Psoas muscle (tissue), 8 donors: ENCODE measurements around the gene TEX2. TPM values are rescaled to one million over a fixed set of nuclear protein-coding genes. Genes with fewer than 3 reads are reported as not detected.
"Not testable (repeated sequence)": the region's sequence is repeated elsewhere in the genome, so short reads cannot be mapped to it uniquely, and the experiment has no call there.

Experiments used
- ATAC-seq, 4 donors: fragments of 200-7000 bp; cut with Tn5 transposase; one replicate each; pipeline ENCODE4 v1.9.1; 2020; ENCODE audit warnings: moderate library complexity in 3 of 4, mild to moderate bottlenecking in 2 of 4
- DNase-seq, 2 donors: peaks; one replicate each; pipeline ENCODE4 v3.0.0-alpha.2; 2020
- H3K27ac ChIP-seq: fragments of 200-600 bp; one replicate; pipeline ENCODE4 v1.8.0; 2022
- H3K27me3 ChIP-seq, 3 donors: fragments of 200-600 bp in 1 of 3; one replicate each; pipeline versions ENCODE4 v1.6.1 to v1.8.0; 2013 to 2022; ENCODE audit warnings: low read length in 2 of 3, mild to moderate bottlenecking in 2 of 3, moderate library complexity in 1 of 3; ENCODE audit not compliant: insufficient read depth in 3 of 3
- H3K36me3 ChIP-seq, 2 donors: fragments of 200-600 bp in 1 of 2; one replicate each; pipeline versions ENCODE4 v1.6.1 to v1.8.0; 2013 to 2022; ENCODE audit warnings: low read depth in 1 of 2, mild to moderate bottlenecking in 1 of 2, moderate library complexity in 1 of 2; ENCODE audit not compliant: insufficient read depth in 1 of 2
- H3K4me1 ChIP-seq: fragments of 200-600 bp; one replicate; pipeline ENCODE4 v1.8.0; 2022
- H3K4me3 ChIP-seq: fragments of 200-600 bp; one replicate; pipeline ENCODE4 v1.8.0; 2022; ENCODE audit warnings: mild to moderate bottlenecking
- H3K9me3 ChIP-seq: fragments of 200-600 bp; one replicate; pipeline ENCODE4 v1.8.0; 2022
- WGBS, 3 donors: extraction: QIAGEN DNeasy Blood & Tissue Kit; methylation state at CpG; one replicate each; pipeline versions ENCODE4 v1.1.6 to v1.1.7; 2013; 5-methylcytosine and 5-hydroxymethylcytosine counted together
- intact Hi-C, 2 donors: fragments of 100-400 bp; cut with DNase I; formaldehyde crosslinking; loops; one replicate each; pipeline versions ENCODE4 v1.11.0 to v1.14.2; 2022
- polyA plus RNA-seq, 3 donors: library from polyadenylated mRNA; stranded (reverse); fragments of 200-250 nt; gene quantifications; one replicate each; pipeline ENCODE4 v1.2.3, GENCODE V29; 2013
- total RNA-seq, 4 donors: library from RNA; stranded (reverse); fragmentation: NEBNext Ultra II Directional in 2 of 4; extraction: Animal tissue kit (Norgen Biotek cat#: 25700) in 2 of 4; gene quantifications; one replicate each; pipeline versions ENCODE4 v1.2.1 to v1.2.4, GENCODE V29; 2021 to 2023
- TF ChIP-seq, protein P1 (sequence below): fragments of 200-600 bp; IDR thresholded peaks from one replicate; pipeline ENCODE4 v1.8.0; 2022; ENCODE audit warnings: antibody characterized with exemption
- donor health status: healthy with polysubstance abuse.
- donor health status: DM: no; HTN: no; CAD: no; lungs with moderate emphysema.
- donor health status: Bipolar disorder and iron deficiency.
- donor health status: healthy.
- donor health status: DM: yes; HTN: yes; CAD: no.
- donor health status: DM: no; HTN: no; CAD: no.
- donor health status: DM: no; HTN: no; CAD: no.
- donor health status: DM: yes; HTN: yes; CAD: no.

TEX2 gene
- total and polyA plus RNA-seq, 7 donors = 29.4 to 72.7 (median 52.8) TPM

DNA sequence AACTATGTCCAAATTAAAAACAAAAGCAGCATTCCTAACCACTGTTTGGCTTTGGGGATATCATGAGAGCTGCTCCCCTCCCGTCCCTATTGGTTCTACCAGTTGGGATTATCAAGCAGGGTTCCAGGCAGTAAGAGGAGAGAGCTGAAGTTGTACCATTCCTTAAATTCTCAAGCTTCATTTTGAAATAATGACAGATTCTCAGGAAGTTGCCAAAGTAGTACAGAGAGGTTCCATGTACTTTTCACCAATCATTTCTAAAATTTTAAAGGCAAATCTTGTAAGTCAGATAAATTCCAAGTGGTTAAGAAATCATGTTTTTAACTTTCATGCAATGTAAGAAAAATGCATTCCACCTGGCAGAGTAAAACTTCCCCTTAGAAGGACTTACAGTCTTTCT, 36.9 kb downstream of the TEX2 start:
- TF ChIP-seq, protein P1, sequence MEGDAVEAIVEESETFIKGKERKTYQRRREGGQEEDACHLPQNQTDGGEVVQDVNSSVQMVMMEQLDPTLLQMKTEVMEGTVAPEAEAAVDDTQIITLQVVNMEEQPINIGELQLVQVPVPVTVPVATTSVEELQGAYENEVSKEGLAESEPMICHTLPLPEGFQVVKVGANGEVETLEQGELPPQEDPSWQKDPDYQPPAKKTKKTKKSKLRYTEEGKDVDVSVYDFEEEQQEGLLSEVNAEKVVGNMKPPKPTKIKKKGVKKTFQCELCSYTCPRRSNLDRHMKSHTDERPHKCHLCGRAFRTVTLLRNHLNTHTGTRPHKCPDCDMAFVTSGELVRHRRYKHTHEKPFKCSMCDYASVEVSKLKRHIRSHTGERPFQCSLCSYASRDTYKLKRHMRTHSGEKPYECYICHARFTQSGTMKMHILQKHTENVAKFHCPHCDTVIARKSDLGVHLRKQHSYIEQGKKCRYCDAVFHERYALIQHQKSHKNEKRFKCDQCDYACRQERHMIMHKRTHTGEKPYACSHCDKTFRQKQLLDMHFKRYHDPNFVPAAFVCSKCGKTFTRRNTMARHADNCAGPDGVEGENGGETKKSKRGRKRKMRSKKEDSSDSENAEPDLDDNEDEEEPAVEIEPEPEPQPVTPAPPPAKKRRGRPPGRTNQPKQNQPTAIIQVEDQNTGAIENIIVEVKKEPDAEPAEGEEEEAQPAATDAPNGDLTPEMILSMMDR = no peak
- intact Hi-C loops = no loop called here
- Histone ChIP-seq H3K9me3 (no peaks in the 10 kb centered on the region), H3K27ac (no peak overlapping the region), H3K4me3 (no peak overlapping the region), H3K4me1 (peaks cover 61% of the 10 kb centered on the region), H3K36me3 (no peaks in the 10 kb centered on the region), H3K27me3 (no peaks in the 10 kb centered on the region)
- ATAC-seq (no peak), DNase-seq (no peak)
- 42 to 96% (median 84%) methylated on average over 1 of the region's 1 CpG for WGBS, 3 donors

DNA sequence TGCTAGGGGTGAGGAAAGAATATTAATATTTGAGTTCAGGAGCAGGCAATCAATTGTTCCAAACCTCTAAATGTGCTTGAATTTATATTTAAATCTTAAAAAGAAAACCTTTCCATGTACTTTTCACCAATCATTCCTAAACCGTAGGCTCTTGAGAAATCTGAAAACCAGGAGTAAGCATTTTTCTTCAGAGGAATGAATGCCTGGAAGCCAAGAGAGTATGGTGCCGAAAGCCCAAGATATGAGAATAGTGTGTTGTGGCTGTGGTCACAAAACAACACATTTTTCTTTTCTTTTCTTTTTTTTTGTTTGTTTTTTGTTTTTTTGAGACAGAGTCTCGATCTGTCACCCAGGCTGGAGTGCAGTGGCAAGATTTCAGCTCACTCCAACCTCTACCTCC, 37.6 kb downstream of the TEX2 start:
- no peak overlapping the region for H3K4me3 ChIP-seq
- 94 to 97% (median 95%) methylated on average over 3 of the region's 3 CpGs for WGBS, 3 donors
- intact Hi-C loops = no loop called here
- no peaks in the 10 kb centered on the region for H3K9me3 ChIP-seq
- no peaks in the 10 kb centered on the region for H3K27me3 ChIP-seq
- H3K27ac ChIP-seq = peak overlapping the region; percentile 34
- H3K4me1 ChIP-seq = peaks cover 54% of the 10 kb centered on the region
- TF ChIP-seq, protein P1 = no peak
- H3K36me3 ChIP-seq = no peaks in the 10 kb centered on the region
- DNase-seq (no peak), ATAC-seq (no peak)

DNA sequence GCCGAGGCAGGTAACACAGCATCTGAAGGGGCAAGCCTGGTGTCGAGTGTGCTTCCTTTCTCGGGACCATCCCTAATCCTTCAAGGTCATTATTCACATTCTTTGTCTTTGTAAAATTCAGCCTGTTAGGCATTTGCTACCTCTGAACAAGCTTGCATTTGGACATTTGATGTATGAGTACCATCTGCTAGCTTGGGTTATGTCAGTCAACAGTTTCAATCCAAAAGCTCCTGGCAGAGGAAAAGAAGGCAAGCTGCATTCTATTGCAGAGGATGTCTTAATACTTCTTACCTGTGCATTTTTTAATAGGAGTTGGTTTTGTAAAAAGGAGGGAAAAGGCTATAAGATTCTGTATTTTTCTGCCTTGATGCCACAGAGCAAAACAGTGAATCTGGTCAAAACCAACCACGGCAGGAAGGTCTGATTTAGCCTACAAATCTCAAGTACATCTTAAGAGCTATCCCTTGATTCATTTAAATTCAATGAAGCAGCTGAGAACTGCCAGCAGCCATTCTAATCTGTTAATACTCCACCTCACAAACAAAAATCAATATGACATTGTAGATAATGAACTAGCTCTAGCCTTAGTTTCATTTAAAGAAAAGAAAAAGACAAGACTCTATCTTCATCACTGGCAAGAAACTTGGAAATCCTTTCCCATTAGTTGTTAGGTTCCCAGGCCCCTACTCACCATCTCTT, 39.0 kb downstream of the TEX2 start:
- H3K27me3 ChIP-seq = no peaks in the 10 kb centered on the region

DNA sequence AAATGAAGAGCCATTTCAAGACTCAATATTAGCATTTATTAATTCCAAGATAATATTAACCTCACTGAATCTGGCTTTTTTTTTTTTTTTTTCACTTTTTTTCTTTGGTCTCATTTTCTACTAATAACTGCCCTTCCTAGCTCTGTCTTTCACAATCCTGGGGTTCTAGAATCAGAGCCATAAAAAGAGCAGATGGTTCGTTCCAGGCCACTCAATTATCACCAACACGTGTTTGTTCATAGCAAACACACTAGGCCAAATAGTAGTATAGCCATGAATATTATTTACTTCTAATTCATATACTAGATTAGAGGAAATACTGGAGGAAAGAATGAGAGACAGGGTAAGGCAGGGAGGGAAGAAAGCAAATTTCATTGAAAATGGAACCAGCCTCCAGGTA, 39.8 kb downstream of the TEX2 start:
- ATAC-seq (peak in 2 of 4 donors; percentile 9 to 18), DNase-seq (no peak)
- no peaks in the 10 kb centered on the region for H3K36me3 ChIP-seq
- H3K9me3 ChIP-seq = no peaks in the 10 kb centered on the region
- 30 to 54% (median 31%) methylated on average over 2 of the region's 2 CpGs for WGBS, 3 donors
- TF ChIP-seq, protein P1 = no peak
- peaks cover 45% of the 10 kb centered on the region for H3K4me1 ChIP-seq
- intact Hi-C loops = no loop called here
- no peak overlapping the region for H3K4me3 ChIP-seq
- H3K27ac ChIP-seq = peak overlapping the region; percentile 34
- no peaks in the 10 kb centered on the region for H3K27me3 ChIP-seq

More for the DNA sequence above, 39.0 kb downstream of the TEX2 start:
- Histone ChIP-seq H3K4me3 (no peak overlapping the region), H3K27ac (peak overlapping the region; percentile 34), H3K4me1 (peaks cover 42% of the 10 kb centered on the region), H3K36me3 (no peaks in the 10 kb centered on the region), H3K9me3 (no peaks in the 10 kb centered on the region)
- ATAC-seq (peak in 3 of 4 donors; percentile 31 to 45 (median 43)), DNase-seq (no peak)
- intact Hi-C loops = no loop called here
- 31 to 65% (median 39%) methylated on average over 4 of the region's 4 CpGs for WGBS, 3 donors
- TF ChIP-seq, protein P1 = no peak

DNA sequence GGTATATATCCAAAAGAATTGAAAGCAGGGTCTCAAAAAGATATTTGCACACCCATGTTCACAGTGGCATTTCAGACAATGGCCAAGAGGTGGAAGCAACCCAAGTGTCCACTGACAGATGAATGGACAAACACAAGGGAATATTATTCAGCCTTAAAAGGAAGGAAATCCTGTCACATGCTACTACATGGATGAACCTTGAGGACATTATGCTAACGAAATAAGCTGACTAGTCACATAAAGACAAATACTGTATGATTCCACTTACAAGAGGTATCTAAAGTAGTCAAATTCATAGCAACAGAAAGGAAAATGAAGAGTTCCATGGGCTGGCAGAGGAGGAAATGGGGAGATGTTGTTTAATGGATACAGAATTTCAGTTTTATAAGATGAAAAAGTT, 41.4 kb downstream of the TEX2 start:
- no peak for ATAC-seq
- Histone ChIP-seq H3K4me1 (peaks cover 58% of the 10 kb centered on the region), H3K27ac (peak overlapping the region; percentile 12), H3K27me3 (no peaks in the 10 kb centered on the region), H3K4me3 (no peak overlapping the region), H3K9me3 (no peaks in the 10 kb centered on the region), H3K36me3 (no peaks in the 10 kb centered on the region)
- TF ChIP-seq, protein P1 = no peak
- intact Hi-C loops = no loop called here
- DNase-seq = no peak
- 37 to 59% (median 40%) methylated on average over 1 of the region's 1 CpG for WGBS, 3 donors

DNA sequence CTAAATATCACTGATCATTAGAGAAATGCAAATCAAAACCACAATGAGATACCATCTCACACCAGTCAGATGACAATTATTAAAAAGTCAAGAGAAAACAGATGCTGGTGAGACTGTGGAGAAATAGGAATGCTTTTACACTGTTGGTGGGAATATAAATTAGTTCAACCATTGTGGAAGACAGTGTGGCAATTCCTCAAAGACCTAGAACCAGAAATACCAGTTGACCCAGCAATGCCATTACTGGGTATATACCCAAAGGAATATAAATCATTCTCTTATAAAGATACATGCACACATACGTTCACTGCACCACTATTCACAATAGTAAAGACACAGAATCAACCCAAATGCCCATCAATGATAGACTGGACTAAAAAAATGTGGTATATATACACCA, 42.5 kb downstream of the TEX2 start:
- DNase-seq, H3K4me3 ChIP-seq, H3K36me3 ChIP-seq, H3K27ac ChIP-seq, ATAC-seq, H3K9me3 ChIP-seq, H3K27me3 ChIP-seq, intact Hi-C loops: not testable (repeated sequence)
- H3K4me1 ChIP-seq = peaks cover 63% of the 10 kb centered on the region
- 85 to 96% (median 87%) methylated on average over 1 of the region's 1 CpG for WGBS, 3 donors
